BJ (cell line): ENCODE results near the gene MRM1. TPM values are rescaled to one million over a fixed set of nuclear protein-coding genes. Genes with fewer than 3 reads are reported as not detected.

Source experiments
- CTCF ChIA-PET: fragments of 350-600 bp; formaldehyde crosslinking; extraction: SDS; loops from one replicate; lab custom pipeline; 2021; ENCODE audit warnings: antibody characterized with exemption, inconsistent platforms; lab: Yijun Ruan, JAX
- POLR2A ChIA-PET: fragments of 300-600 bp; sonication (Branson Sonifier 250); formaldehyde crosslinking; extraction: SDS; loops from one replicate; lab custom pipeline; 2021; ENCODE audit warnings: antibody characterized with exemption; lab: Charles Lee
- DNase-seq: peaks from one replicate; pipeline ENCODE4 v3.0.0-alpha.2; 2011; ENCODE audit warnings: low read depth
- H3K27me3 ChIP-seq: 2 replicates; pipeline ENCODE4 v1.6.0; 2011; ENCODE audit warnings: low read length; ENCODE audit not compliant: control insufficient read depth, insufficient read depth
- H3K36me3 ChIP-seq: 2 replicates; pipeline ENCODE4 v1.5.1; 2011; ENCODE audit warnings: low read length; ENCODE audit not compliant: control insufficient read depth, insufficient read depth
- H3K4me3 ChIP-seq: 2 replicates; pipeline ENCODE4 v1.5.1; 2011; ENCODE audit warnings: low read depth, mild to moderate bottlenecking, control low read depth, low read length
- polyA minus RNA-seq: library from RNA; depleted of rRNA, polyadenylated mRNA; stranded (reverse); fragments of >200 nt; gene quantifications from 2 replicates; pipeline ENCODE4 v1.2.3, GENCODE V29; 2011; rRNA and poly(A)+ RNA removed
- polyA plus RNA-seq: library from polyadenylated mRNA; depleted of rRNA; stranded (reverse); fragments of >200 nt; gene quantifications from 2 replicates; pipeline ENCODE4 v1.2.3, GENCODE V29; 2011; rRNA removed
- TF ChIP-seq, protein P1 (sequence below): IDR thresholded peaks from 2 replicates; pipeline ENCODE4 v1.5.1; 2011; ENCODE audit warnings: low read depth, mild to moderate bottlenecking, control low read depth, inconsistent platforms, low read length, moderate library complexity; ENCODE audit not compliant: insufficient read depth

MRM1 gene, protein sequence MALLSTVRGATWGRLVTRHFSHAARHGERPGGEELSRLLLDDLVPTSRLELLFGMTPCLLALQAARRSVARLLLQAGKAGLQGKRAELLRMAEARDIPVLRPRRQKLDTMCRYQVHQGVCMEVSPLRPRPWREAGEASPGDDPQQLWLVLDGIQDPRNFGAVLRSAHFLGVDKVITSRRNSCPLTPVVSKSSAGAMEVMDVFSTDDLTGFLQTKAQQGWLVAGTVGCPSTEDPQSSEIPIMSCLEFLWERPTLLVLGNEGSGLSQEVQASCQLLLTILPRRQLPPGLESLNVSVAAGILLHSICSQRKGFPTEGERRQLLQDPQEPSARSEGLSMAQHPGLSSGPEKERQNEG
- polyA plus RNA-seq (3.0 and 3.9 TPM in 2 replicates), polyA minus RNA-seq (1.3 and 1.9 TPM in 2 replicates)

DNA sequence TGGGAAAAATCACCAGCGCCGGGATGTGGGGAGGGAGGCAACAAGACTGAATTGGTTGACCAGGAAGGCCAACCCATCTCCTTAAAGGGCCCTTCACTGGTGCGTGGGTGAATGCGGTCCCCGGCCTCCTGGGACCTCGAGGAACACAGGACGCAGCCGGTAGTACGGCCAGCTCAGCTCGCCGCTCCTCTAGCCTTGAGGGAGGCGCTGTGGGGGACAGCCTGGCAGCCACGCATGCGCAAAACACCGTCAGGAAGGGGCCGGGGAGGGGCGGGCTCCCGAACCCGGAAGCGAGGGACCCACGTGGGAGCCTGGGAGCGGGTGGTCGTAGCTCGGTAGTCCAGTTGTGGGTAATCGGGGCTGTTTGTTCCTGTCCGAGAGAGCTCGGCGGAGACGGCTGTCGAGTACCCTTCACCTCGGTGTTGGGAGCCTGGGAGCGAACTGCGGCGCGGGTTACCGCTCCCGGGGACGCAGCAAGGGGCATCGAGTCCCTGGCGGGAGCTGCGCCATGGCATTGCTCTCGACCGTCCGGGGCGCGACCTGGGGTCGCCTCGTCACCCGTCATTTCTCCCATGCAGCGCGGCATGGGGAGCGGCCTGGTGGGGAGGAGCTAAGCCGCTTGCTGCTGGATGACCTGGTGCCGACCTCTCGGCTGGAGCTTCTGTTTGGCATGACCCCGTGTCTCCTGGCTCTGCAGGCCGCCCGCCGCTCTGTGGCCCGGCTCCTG is at the start of gene MRM1:
Gene MRM1, plus strand, starts transcription at position 281 of the 727 bp plus-strand sequence. Its CDS starts 228 bp downstream, at position 509.
- TF ChIP-seq, protein P1, sequence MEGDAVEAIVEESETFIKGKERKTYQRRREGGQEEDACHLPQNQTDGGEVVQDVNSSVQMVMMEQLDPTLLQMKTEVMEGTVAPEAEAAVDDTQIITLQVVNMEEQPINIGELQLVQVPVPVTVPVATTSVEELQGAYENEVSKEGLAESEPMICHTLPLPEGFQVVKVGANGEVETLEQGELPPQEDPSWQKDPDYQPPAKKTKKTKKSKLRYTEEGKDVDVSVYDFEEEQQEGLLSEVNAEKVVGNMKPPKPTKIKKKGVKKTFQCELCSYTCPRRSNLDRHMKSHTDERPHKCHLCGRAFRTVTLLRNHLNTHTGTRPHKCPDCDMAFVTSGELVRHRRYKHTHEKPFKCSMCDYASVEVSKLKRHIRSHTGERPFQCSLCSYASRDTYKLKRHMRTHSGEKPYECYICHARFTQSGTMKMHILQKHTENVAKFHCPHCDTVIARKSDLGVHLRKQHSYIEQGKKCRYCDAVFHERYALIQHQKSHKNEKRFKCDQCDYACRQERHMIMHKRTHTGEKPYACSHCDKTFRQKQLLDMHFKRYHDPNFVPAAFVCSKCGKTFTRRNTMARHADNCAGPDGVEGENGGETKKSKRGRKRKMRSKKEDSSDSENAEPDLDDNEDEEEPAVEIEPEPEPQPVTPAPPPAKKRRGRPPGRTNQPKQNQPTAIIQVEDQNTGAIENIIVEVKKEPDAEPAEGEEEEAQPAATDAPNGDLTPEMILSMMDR = peak; percentile 30
- Histone ChIP-seq H3K4me3 (peak within 1 kb of the TSS; percentile 92), H3K27me3 (no peaks in the 10 kb centered on the region), H3K36me3 (peaks cover 1% of the 10 kb centered on the region; the same call in 1 of the 2 replicates)
- ChIA-PET CTCF (interaction anchor here (0.6 to 4.1 kb wide), 15 partner anchors 8 to 797 kb away, joined by 3 to 48 read pairs (median 6); no protein-coding TSS in a partner anchor), POLR2A (interaction anchor here (0.6 to 1.4 kb wide), 3 partner anchors 18 to 463 kb away, joined by 3 read pairs; no protein-coding TSS in a partner anchor)
- DNase-seq = peak; percentile 72

DNA sequence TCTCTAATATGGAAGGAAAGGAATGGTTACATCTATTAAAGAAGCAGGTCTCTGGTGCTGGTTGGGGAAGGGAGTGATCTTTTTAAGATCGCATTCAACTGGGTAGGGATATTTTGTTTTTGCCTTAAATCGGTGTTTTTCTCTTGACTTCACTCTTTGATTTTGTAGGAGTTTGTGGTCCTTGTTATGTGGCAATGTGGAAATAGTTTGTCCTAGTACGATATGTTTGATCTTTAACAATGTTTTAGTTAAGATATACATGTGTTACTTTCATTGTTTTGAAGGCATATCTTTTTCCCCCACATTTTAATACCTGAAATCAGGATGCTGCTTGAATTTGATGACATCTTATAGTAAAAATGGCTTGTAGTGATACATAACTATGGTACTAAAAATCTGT is 47.9 kb upstream of the MRM1 start:
- POLR2A ChIA-PET = no interaction called here
- TF ChIP-seq, protein P1 = no peak
- Histone ChIP-seq H3K27me3 (no peaks in the 10 kb centered on the region), H3K36me3 (peaks cover 7% of the 10 kb centered on the region; the same call in 1 of the 2 replicates), H3K4me3 (no peak overlapping the region)
- DNase-seq = no peak
- CTCF ChIA-PET = no interaction called here

DNA sequence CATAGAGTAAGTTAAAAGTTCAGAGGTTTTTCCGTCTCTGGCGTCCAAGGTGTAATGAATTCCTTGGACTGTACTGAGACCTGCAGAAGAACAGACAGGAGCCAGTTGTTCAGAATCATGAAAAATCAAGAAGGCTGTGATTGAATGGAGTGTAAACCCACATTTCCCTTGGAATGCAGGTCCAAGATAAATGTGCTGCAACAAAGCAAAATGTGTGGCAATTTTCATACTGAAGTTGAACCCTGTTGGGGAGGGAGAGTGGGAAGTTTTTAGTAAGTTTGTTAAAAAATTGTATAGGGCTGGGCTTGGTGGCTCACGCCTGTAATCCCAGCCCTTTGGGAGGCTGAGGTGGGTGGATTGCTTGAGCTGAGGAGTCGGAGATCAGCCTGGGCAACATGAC is 35.3 kb upstream of the MRM1 start:
- TF ChIP-seq, protein P1 = no peak
- Histone ChIP-seq H3K36me3 (peaks cover 16% of the 10 kb centered on the region), H3K27me3 (no peaks in the 10 kb centered on the region), H3K4me3 (no peak overlapping the region)
- ChIA-PET POLR2A (no interaction called here), CTCF (interaction anchor here (0.6 to 1.2 kb wide), 2 partner anchors 37 kb away, joined by 3 read pairs; no protein-coding TSS in a partner anchor)
- no peak for DNase-seq

DNA sequence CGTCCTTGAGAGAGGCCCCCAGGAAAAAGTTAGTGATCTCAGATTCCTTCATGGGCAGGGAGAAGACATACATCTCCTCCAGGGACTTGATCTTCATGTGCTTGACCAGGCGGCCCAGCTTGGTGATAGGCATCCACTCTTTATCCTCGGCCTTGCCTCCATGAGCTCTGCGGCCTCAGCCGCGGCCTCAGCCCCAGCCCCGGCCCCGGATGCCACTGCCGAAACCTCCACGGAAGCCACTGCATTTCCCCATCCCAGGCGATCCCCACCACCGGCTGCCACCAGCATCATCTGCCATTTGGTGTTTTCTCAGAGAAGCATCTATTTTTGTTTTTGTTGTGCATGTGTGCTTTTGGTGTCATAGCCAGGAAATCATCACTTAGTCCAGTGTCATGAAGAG is 26.4 kb upstream of the MRM1 start:
- TF ChIP-seq, protein P1 = no peak
- no peaks in the 10 kb centered on the region for H3K27me3 ChIP-seq
- peaks cover 14% of the 10 kb centered on the region for H3K36me3 ChIP-seq
- DNase-seq = no peak
- ChIA-PET CTCF (no interaction called here), POLR2A (no interaction called here)
- no peak overlapping the region for H3K4me3 ChIP-seq

DNA sequence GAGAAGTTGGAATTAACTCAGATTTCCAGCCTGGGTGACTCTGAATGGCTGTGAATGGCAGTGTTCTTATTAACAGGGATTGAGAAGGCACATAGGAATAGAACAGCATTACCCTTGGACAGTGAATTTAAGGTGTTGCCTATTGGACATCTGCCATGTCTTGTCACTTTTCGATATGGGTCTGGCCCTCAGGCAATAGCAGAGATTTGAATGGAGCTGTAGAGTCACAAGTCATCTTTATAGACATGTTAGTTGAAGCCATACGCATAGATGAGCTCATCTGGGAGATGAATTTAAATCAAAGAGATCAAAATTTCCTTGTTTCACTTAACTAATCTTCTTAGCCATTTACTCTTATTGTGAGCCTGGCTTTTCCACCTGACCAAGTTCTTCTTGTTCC is 24.6 kb upstream of the MRM1 start:
- H3K4me3 ChIP-seq = no peak overlapping the region
- TF ChIP-seq, protein P1 = no peak
- no peaks in the 10 kb centered on the region for H3K27me3 ChIP-seq
- ChIA-PET POLR2A (no interaction called here), CTCF (no interaction called here)
- DNase-seq = no peak
- peaks cover 16% of the 10 kb centered on the region for H3K36me3 ChIP-seq
